Gastroesophageal sphincter (tissue), 3 donors: ENCODE measurements around the gene ZSCAN23.
"Not testable (repeated sequence)": the region's sequence is repeated elsewhere in the genome, so short reads cannot be mapped to it uniquely, and the experiment has no call there.

Source experiments
- POLR2A ChIP-seq, 2 donors: fragments of 450-650 bp; IDR thresholded peaks; one replicate each; pipeline ENCODE4 v1.6.1; 2017; ENCODE audit warnings: antibody characterized with exemption in 2 of 2, mild to moderate bottlenecking in 2 of 2, moderate library complexity in 1 of 2
- POLR2AphosphoS5 ChIP-seq: sonication (generic); formaldehyde crosslinking; IDR thresholded peaks from one replicate; pipeline ENCODE4 v1.6.1; 2017; ENCODE audit warnings: antibody characterized with exemption
- TF ChIP-seq, protein P1 (sequence below), 4 experiments: fragments of 200-600 bp in 2 of 4; fragments of 450-650 bp in 2 of 4; sonication (generic) in 1 of 4; IDR thresholded peaks; one replicate each; pipeline ENCODE4 v1.5.1; 2017 to 2019; ENCODE audit warnings: antibody characterized with exemption in 4 of 4, mild to moderate bottlenecking in 2 of 4, moderate library complexity in 2 of 4

DNA sequence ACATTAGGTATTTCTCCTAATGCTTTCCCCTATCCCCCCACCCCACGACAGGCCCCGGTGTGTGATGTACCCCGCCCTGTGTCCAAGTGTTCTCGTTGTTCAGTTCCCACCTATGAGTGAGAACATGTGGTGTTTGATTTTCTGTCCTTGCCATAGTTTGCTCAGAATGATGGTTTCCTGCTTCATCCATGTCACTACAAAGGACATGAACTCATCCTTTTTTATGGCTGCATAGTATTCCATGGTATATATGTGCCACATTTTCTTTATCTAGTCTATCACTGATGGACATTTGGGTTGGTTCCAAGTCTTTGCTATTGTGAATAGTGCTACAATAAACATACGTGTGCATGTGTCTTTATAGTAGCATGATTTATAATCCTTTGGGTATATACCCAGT is 39.4 kb downstream of the ZSCAN23 start:
- TF ChIP-seq POLR2A (IDR thresholded peaks at IDR 0.05); POLR2AphosphoS5: not testable (repeated sequence)
- TF ChIP-seq, protein P1, sequence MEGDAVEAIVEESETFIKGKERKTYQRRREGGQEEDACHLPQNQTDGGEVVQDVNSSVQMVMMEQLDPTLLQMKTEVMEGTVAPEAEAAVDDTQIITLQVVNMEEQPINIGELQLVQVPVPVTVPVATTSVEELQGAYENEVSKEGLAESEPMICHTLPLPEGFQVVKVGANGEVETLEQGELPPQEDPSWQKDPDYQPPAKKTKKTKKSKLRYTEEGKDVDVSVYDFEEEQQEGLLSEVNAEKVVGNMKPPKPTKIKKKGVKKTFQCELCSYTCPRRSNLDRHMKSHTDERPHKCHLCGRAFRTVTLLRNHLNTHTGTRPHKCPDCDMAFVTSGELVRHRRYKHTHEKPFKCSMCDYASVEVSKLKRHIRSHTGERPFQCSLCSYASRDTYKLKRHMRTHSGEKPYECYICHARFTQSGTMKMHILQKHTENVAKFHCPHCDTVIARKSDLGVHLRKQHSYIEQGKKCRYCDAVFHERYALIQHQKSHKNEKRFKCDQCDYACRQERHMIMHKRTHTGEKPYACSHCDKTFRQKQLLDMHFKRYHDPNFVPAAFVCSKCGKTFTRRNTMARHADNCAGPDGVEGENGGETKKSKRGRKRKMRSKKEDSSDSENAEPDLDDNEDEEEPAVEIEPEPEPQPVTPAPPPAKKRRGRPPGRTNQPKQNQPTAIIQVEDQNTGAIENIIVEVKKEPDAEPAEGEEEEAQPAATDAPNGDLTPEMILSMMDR (IDR thresholded peaks at IDR 0.05), result not testable (repeated sequence)
